Measurements from ENCODE around the gene ATP10B. TPM values are rescaled to one million over a fixed set of nuclear protein-coding genes. Genes with fewer than 3 reads are reported as not detected.

ATP10B gene
- total and polyA plus RNA-seq, 2 of the 13 experiments (the other 11 are each of a cell fraction or from before 2014, with no cell fraction given) = not detected

- 34% methylated on average over 4 of the region's 4 CpGs for WGBS (ENCODE audit: low lambda C conversion rate)
- no peak for FAIRE-seq
These were observed 100.9 kb downstream of the ATP10B start for GRCh38 chr5:160750938-160751657.

More at GRCh38 chr5:160750938-160751657, 100.9 kb downstream of the ATP10B start:
- no peak for DNase-seq (ENCODE audit: low spot score)
- no TSS peak for BruUV-seq (replicated peaks)
- intact Hi-C loops (cut with micrococcal nuclease; ENCODE audit: unreplicated experiment) = no loop called here
- no peak overlapping the region for H3K9ac ChIP-seq (ENCODE audit: insufficient read depth, low read depth, low read length)
- H3K4me3 ChIP-seq (replicated peaks in 1 of 3; ENCODE audit: insufficient read depth in 1 of 3, low read depth in 2 of 3, low read length in 3 of 3) = no peak overlapping the region
- no peak for ATAC-seq
- no peaks in the 10 kb centered on the region for H3K27me3 ChIP-seq (ENCODE audit: control insufficient read depth in 1 of 2, insufficient read depth in 2 of 2, low read length in 2 of 2)
- no peak for TF ChIP-seq TCF7 (IDR thresholded peaks at IDR 0.05; ENCODE audit: low read depth)
- TF ChIP-seq ZNF512B (CRISPR knock-in tag; IDR thresholded peaks at IDR 0.05; ENCODE audit: borderline replicate concordance) = no peak
- TF ChIP-seq ZNF607 (CRISPR knock-in tag; IDR thresholded peaks at IDR 0.05; ENCODE audit: borderline replicate concordance) = no peak
- TF ChIP-seq KAT7 (CRISPR knock-in tag; IDR thresholded peaks at IDR 0.05; ENCODE audit: borderline replicate concordance) = no peak
- no peak for TF ChIP-seq FOXP1 (IDR thresholded peaks at IDR 0.05)
- no peak for TF ChIP-seq FOXP1 (CRISPR knock-in tag; IDR thresholded peaks at IDR 0.05)
- H3K79me2 ChIP-seq (ENCODE audit: insufficient read depth, low read length) = no peaks in the 10 kb centered on the region
- in situ Hi-C loops (cut with HindIII; ENCODE audit: extremely low pct_ligation_motif_present, low pct_unique_long_range_greater_than_20kb) = no loop called here
- H3K36me3 ChIP-seq (replicated peaks in 1 of 2; ENCODE audit: control insufficient read depth in 1 of 2, insufficient read depth in 2 of 2, low read length in 2 of 2) = no peaks in the 10 kb centered on the region
- H2AFZ ChIP-seq (ENCODE audit: low read length) = no peak overlapping the region
- POLR2A ChIA-PET = no interaction called here
- H3K9me3 ChIP-seq (ENCODE audit: low read length) = no peaks in the 10 kb centered on the region
- H3K4me2 ChIP-seq (ENCODE audit: low read depth, low read length) = no peak overlapping the region
- no peak overlapping the region for H3K27ac ChIP-seq (ENCODE audit: extremely low read length, insufficient read depth, low read length)
- no peaks in the 10 kb centered on the region for H3K4me1 ChIP-seq (ENCODE audit: insufficient read depth, low read length)
- CTCF ChIA-PET (ENCODE audit: low intra/inter-chr PET ratio, low total read pairs) = no interaction called here
- no peaks in the 10 kb centered on the region for H4K20me1 ChIP-seq (ENCODE audit: insufficient read depth, low read length)
